Fibroblast of skin of abdomen (primary cell): ENCODE results near the gene EFNA1.
"Not testable (repeated sequence)": the region's sequence is repeated elsewhere in the genome, so short reads cannot be mapped to it uniquely, and the experiment has no call there.

Source experiments
- DNase-seq: peaks from one replicate; pipeline ENCODE4 v3.0.0-alpha.2; 2013

The EFNA1 gene

DNA sequence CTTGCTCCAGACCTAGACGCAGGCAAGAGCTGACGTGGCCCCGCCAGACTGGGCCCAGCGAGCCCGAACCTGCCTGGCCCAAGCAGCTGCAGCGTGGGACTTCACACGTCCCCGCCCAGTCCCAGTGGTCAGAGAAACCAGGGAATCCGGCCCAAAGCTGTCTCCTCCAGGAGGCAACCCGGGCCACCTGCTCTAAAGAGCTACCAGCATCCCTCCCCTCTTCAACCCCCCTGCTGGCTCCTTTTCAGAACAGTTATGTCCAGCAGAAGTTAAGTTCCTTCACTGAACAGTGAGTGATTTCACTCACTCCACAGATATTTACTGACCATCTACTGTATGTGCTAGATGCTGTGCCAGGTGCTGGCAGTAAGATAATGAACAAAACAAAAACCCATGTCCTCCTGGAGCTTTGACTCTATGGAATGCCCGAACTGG is 2.1 kb upstream of the EFNA1 start:
- DNase-seq: no peak

DNA sequence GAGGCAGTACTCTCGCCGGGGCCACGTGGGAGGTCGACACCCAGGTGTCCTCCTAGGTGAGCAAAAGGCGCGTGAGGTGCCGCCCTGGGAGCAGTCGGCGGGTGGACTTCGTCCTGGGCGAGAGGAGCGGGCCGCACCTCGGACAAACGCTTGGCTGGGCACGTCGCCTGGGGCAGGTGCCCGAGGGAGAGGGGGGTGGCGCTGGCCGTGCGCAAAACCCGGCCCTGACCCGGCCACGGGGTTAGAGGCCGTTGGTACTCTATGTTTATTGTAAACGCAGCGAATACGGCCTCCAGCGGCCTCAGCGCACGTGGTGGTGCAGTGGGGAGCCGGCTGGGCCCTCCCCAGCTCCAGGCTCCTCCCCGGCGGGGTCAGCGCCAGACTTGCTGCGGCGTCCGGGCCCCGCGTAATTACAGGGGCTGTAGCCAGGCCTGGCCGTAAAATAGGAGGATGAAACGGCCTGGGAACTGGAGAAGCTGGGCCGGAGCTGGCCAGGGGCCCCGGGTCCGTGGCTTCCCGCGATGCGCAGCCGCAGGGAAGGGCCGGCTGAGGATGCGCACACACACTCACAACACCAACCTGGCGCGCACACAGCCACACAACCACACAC is 1.6 kb upstream of the EFNA1 start:
- no peak for DNase-seq

DNA sequence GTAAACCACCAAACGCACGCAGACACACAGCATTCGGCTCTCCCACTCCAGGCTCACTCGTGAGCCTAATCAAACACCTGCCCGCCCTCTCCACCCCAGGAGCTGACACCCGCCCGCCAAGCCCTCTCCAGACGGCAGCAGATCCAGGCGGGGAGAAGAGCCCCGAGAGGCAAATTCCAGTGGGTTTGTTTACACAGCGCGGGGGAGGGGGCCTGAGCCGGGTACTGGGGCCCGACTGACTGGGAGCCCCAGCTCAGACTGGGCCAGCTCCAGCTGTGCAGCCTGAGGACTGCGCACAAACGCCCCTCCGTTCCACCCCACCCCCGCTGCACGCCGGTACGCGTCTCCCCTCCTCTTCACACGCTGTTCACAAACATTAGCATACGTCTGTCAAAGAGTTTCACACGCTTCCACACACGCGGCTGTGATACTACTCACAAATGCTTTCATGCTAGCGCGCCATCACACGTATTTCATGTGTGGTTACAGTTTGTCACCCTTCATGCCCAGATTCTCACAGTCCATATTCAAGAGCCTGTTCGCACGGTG is 1.0 kb upstream of the EFNA1 start:
- DNase-seq: no peak

DNA sequence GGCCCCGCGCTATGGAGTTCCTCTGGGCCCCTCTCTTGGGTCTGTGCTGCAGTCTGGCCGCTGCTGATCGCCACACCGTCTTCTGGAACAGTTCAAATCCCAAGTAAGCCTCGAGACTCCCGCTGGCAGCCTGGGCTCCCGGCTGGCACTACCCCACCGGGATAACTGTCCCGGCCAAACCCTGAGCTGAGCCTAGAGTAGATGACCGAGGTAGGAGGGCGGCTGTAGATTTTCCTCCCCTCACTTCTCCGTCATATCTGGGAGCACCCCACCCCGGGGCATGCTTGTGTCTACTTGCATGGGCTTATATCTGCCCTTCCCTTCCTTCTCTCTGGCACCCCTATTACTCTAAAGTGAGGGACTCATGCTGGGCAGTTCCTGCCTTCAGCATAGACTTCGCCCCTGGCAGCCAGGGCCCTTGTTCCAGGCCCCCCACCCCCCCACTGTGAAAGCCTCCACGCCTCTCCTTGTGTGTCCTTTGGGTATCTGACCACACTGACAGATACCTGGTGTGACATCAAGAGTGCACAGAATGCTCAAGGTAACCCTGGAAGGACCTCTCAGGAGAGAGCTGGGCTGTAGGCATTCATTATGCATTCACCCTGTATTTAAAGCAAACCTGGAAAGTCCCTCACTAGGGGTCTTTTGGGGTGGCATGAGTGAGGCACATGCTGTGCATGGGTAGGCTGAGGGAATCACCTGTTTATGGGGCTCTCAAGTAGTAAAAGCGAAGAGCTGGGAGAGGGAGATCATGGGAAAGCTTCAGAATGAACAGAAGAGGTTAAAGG is 485 bp downstream of the EFNA1 start:
- no peak for DNase-seq

DNA sequence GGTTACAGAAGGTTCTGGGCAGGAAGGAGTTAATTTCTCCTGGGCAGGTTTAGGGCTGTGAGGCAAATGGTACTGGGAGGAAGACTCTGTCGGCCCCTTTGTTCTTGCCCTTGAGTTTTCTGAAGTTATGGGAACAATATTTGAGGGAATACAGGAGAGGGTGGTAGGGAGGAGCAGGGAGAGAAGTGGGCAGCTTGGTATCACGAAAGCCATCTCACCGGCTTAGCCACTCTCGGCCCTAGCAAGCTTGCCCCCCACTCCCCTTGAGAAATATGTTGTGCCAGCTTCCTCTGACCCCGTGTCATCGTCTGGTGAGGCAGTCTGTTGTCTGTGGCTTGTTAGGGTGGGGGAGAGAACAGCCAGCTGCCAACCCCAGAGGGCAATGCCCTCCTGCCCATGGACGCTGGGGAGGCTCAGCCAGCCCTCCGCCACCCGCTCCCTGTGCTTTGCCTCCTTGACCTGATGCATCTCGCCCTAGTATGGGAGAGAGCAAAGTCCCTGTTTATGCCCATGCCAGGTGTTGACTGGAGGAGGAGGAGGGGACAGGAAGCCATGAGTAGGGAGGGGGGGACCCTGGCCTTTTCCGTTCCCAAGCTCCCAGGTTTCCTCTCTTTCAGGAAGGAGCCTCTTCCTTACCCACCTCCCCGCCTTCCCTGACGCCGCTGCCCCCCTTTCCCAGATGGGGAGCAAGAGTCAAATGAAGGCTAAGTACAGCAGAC is 1.2 kb downstream of the EFNA1 start:
- DNase-seq: no peak

DNA sequence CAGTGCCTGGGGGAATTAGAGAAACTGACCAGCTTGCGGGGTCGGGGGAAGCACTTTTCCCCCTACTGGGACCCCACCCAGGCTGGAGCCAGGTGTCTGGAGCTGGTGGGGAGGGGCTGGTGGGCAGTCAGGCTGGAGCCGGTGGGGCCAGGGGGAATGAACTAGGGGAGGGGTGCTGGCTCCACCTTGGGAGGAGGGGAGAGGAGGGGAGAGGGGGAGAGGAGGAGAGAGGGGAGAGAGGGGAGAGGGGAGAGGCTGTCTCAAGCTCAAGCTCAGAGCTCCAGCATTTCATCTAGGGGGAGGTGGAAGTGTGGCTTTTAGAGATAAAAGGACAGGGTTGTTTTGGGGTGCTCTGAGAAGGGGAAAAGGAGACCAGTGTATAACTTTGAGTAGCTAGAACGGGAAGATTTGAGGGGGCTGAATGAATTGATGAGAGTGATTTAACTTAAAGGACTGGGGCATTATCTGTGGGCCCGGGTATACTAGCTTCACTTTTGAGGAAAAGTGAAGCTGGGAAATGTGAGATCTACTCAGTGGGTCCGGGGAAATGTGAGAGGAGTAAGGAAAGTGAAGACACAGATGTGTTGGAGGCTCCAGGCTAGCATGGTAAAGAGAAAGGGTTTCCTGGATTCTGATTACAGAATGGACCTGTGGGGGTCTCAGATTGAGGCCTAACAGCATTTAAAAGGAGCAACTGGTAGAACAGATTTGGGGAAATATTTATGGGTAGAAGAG is 2.8 kb downstream of the EFNA1 start:
- DNase-seq: no peak

DNA sequence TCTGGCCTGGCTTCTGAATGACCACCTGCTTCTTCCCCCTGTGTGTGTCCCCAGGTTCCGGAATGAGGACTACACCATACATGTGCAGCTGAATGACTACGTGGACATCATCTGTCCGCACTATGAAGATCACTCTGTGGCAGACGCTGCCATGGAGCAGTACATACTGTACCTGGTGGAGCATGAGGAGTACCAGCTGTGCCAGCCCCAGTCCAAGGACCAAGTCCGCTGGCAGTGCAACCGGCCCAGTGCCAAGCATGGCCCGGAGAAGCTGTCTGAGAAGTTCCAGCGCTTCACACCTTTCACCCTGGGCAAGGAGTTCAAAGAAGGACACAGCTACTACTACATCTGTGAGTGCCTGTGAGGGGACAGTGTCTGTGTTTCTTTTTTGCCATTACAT is 3.6 kb downstream of the EFNA1 start:
- DNase-seq: no peak

DNA sequence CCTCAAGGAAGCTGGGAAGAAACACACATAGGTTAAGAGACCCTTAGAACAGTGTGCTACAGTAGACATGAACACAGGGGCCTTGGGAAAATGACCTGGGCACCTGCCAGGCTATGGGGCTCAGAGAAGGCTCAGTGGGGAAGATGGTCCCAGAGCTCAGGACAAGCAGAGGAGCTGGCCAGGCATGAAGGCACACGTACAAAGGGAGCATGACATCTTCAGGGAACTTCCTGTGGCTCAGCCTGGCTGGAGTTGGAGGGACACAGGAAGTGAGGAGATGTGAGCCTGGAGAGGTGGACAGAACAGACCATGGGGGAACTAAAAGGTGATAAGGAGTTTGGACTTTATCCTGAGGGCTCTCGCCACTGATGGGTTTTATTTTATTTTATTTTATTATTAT is 4.2 kb downstream of the EFNA1 start:
- DNase-seq: no peak

DNA sequence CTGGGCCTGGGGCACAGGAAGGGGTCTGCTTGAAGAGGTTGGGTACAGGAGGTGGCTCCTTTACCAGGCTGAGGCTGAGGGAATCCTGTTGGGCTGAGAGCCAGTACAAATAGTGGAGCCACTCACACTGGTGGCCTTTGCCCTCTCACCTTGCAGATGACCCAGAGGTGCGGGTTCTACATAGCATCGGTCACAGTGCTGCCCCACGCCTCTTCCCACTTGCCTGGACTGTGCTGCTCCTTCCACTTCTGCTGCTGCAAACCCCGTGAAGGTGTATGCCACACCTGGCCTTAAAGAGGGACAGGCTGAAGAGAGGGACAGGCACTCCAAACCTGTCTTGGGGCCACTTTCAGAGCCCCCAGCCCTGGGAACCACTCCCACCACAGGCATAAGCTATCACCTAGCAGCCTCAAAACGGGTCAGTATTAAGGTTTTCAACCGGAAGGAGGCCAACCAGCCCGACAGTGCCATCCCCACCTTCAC is 6.2 kb downstream of the EFNA1 start:
- no peak for DNase-seq

DNA sequence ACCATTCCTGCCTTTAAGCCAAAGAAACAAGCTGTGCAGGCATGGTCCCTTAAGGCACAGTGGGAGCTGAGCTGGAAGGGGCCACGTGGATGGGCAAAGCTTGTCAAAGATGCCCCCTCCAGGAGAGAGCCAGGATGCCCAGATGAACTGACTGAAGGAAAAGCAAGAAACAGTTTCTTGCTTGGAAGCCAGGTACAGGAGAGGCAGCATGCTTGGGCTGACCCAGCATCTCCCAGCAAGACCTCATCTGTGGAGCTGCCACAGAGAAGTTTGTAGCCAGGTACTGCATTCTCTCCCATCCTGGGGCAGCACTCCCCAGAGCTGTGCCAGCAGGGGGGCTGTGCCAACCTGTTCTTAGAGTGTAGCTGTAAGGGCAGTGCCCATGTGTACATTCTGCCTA is 6.6 kb downstream of the EFNA1 start:
- DNase-seq: no peak

DNA sequence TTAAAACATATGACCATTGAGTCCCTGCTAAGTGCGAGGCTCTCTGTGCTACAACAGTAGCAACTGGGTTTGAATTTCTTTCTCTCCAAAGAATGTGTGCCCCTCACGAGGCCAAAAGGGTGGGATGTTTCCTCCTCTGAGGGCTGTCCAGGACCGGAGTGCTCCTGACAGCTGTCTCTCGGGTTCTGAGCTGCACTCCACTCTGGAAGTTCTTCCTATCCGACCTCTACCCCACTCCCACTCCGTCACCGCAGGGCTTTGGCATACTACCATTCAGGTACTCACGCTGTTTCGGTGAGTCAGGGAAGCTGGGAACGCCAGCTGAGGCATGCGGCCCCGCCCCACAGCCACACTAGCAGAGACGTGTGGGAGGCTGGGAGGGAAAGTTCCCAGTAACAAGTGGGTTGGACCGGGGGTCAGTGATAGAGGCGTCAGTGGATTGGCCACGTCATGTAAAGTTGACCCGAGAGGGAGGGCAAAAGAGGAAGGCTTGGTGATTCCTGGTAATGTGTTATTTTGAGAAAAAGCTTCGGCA is 7.3 kb downstream of the EFNA1 start:
- peak; percentile 89 for DNase-seq

DNA sequence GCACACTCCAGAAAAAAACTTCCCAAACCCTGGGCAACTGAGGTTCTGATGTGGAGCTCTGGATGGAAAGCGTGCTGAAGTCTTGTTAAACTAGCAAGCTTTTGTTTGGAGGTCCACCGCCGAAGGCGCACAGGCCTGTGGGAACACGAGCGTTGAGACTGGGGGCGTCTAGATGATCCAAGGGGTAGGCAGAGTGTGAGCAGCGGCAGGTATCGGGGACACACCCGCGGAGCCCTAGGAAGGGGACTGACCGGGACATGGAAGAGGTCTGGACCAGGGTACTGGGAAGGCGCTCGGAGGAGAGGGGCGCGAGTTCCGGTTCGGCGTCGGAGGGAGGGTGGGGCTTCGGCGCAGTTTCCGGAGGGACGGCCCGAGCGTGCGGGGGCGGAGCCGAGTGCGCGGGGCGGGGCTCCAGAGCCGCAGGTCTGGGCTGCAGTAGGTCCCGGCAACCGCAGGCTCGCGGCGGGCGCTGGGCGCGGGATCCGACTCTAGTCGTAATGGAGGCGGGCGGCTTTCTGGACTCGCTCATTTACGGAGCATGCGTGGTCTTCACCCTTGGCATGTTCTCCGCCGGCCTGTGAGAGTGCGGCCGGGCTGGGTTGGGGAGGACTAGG is 7.8 kb downstream of the EFNA1 start, which contains the start of gene SLC50A1:
TSS of gene SLC50A1 (plus strand) at position 438 of the 614 bp plus-strand sequence. CDS start at position 498, 60 bp downstream.
- DNase-seq: peak; percentile 93

DNA sequence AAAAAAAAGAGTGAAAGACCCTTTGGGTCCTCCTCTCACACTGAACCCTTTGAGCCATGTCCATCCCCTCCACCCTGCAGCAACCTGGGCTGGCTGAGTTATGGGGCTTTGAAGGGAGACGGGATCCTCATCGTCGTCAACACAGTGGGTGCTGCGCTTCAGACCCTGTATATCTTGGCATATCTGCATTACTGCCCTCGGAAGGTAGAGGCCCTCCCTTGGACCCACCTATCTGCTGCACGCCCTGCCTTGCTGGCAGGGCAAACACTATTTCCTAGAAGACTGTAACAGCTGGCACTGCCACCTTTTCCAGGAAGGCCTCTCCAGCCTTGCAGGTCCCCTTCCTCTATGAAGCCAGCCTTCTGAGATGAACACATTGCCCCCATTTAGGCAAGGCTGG is 9.1 kb downstream of the EFNA1 start:
- DNase-seq: no peak

DNA sequence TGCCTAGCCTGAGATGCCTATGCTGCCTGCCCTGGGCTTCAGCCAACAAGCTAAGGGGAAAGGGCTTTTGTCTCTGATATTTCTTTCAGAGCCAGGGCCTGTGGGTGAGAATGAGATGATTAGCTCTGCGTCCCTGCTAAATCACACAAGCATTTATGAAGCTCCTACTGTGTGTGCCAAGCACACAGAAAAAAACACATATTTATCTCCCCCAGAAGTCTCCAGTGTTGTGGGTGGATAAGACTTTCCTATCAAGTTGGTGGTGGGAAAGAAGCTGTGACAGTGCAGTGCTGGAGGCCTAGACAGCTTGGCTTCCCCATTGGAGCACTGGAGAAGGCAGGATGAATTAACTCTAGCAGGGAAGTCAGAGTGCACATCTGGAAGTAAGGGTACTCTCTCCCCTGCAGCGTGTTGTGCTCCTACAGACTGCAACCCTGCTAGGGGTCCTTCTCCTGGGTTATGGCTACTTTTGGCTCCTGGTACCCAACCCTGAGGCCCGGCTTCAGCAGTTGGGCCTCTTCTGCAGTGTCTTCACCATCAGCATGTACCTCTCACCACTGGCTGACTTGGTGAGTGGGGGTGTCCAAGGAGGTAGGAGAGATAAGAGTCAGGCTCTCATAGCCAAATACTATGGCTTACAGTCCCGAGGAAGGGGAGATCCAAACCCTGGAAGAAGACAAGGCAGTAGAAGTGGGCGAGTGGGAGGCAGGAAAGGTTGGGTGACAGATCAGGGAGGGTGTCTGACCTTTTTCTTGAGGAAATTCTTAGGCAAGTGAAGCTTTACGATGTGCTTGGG is 9.7 kb downstream of the EFNA1 start:
- DNase-seq: no peak

DNA sequence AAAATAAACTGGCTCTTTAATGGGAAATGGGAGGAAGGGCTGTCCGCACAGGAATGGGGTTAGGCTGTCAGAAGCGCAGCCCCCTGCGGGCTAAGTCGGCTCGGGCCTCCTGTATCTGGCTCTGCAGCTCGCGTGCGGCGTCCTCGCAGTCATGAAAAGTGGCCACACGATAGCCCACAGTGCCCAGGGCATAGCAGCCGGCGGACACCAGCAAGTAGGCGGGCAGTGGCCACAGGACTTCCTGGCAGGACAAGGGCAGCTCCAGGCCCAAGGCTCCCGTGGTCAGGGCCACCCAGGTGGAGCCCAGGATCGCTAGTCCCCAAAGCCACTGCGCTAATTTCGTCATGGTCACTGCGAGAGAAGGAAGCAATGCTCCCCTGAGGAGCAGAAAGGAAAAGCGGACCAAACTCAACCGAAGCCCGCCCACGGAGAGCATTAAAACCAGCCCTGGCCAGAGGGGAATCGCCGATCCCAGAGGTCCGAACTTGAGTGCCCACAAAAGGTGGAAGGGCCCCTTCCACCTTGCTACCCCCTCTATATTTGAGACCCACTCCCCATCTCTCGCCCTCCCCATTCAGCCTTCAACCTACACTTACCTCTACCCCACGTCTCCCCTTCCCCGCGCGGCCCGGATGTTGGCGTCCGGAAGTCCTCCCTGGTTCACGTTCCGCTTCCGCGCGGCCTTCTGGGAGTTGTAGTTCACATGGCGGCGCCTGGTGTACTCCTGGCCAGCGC is 12.4 kb downstream of the EFNA1 start, which contains the start of gene DPM3:
TSS of gene DPM3 (minus strand) at position 637 of the 735 bp plus-strand sequence. CDS start at position 346, 291 bp downstream.
- DNase-seq: peak; percentile 73

DNA sequence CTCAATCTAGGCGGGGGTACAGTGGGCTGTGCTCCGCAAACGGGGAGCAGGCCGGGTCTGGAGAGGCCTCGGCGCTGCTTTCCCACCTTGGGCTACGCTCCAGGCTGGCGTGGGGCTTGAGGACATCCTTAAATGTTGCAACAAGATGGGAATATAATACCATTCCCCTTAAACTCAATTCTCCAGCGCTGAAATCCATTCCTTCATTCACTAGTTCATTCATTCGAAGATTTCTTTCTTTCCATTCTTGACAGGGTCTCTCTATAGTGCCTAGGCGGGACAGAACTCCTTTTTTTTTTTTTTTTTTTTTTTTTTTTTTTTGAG is 12.9 kb downstream of the EFNA1 start:
- DNase-seq: no peak

DNA sequence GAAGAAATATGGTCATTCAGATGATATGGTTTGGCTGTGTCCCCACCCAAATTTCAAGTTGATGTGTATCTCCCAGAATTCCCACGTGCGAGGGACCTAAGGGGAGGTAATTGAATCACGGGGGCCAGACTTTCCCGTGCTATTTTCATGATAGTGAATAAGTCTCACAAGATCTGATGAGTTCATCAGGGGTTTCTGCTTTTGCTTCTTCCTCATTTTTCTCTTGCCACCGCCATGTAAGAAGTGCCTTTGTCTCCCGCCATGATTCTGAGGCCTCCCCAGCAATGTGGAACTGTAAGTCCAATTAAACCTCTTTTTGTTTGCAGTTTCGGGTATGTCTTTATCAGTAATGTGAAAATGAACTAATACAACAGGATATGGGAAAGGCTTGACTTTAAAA is 14.1 kb downstream of the EFNA1 start:
- no peak for DNase-seq

DNA sequence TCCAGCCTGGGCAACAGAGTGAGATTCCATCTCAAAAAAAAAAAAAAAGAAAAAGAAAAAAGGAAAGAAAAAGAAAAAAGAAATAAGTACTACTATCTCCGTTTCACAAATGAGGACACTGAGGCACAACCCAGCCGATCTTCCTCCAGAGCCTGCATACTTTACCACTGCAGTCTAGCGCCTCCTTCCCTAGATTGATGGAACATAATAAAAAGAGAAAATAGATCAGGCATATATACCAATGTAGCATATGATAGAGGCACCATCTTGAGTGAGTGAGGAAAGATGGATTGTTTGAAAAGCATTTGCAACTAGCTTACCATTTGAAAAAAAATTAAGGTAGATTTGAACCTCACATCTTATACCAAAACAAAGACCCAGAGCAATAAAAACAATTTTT is 17.8 kb downstream of the EFNA1 start:
- DNase-seq: no peak

DNA sequence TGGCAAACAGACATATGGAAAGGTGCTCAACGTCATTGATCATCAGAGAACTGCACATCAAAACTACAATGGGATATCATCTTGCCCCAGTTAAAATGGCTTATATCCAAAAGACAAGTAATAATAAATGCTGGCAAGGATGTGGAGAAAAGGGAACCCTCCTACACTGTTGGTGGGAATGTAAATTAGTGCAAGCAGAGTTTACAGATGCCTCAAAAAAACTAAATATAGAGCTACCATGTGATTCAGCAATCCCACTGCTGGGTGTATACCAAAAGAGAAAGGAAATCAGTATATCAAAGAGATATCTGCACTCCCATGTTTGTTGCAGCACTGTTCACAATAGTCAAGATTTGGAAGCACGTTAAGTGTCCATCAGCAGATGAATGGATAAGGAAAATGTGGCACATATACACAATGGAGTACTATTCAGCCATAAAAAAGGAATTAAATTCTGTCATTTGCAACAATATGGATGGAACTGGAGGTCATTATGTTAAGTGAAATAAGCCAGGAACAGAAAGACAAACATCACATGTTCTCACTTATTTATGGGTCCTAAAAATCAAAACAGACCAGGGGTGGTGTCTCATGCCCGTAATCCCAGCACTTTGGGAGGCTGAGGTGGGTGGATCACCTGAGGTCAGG is 28.4 kb downstream of the EFNA1 start:
- not testable (repeated sequence) for DNase-seq

DNA sequence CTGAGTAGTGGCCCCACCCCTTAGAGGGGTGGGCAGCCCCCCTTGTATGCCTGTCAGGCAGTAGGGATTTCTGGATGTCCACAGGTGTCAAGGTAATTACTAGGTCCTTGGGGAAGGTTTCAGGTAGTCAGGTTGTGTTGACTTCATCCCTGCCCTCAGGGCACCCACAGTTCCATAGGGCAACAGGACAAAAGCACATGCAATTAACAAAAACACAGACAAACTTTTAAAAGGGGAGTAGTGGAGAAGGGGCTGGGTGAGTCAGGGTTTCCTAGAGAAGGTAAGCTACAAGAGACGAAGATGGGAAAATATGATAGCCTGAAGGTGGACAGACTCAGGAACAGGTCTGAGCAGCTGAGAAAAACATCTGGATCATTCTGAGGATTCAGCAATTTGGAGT is 31.3 kb downstream of the EFNA1 start:
- DNase-seq: no peak
